ENCODE results near the gene XXYLT1. TPM values are rescaled to one million over a fixed set of nuclear protein-coding genes. Genes with fewer than 3 reads are reported as not detected.

Gene XXYLT1
- total RNA-seq, 3 donors from 2014 or later: 7.2 to 13.0 (median 10.8) TPM

DNA sequence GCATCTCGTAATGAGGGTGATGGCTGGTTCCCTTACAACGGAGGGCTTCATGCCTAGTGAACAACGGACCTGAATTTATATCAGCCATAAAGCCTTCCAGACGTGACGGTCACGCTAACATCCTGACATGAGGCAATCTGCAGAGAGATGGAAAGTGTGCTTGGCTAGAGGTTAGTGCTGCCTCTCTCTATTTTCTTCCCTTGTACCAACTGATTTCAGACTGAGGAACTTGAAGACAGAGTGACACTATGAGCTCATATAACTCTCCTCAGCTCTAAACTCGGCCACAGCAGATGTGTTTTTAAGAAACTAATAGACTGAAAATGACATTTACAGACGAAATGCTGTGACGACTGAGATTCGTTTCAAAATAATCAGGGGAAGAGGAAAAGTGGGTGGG, 122.4 kb downstream of the XXYLT1 start:
- intact Hi-C loops (cut with DNase I; ENCODE audit: low total_unique reads): no loop called here

GRCh38 chr3:195147649-195148080, 123.3 kb downstream of the XXYLT1 start:
- TF ChIP-seq POLR2AphosphoS5 (IDR thresholded peaks at IDR 0.05): peak in 1 of 3 donors; percentile 19
- TF ChIP-seq, protein P1, sequence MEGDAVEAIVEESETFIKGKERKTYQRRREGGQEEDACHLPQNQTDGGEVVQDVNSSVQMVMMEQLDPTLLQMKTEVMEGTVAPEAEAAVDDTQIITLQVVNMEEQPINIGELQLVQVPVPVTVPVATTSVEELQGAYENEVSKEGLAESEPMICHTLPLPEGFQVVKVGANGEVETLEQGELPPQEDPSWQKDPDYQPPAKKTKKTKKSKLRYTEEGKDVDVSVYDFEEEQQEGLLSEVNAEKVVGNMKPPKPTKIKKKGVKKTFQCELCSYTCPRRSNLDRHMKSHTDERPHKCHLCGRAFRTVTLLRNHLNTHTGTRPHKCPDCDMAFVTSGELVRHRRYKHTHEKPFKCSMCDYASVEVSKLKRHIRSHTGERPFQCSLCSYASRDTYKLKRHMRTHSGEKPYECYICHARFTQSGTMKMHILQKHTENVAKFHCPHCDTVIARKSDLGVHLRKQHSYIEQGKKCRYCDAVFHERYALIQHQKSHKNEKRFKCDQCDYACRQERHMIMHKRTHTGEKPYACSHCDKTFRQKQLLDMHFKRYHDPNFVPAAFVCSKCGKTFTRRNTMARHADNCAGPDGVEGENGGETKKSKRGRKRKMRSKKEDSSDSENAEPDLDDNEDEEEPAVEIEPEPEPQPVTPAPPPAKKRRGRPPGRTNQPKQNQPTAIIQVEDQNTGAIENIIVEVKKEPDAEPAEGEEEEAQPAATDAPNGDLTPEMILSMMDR (IDR thresholded peaks at IDR 0.05): no peak
- no peaks in the 10 kb centered on the region for H3K4me1 ChIP-seq
- no peaks in the 10 kb centered on the region for H3K9me3 ChIP-seq
- H3K36me3 ChIP-seq: no peaks in the 10 kb centered on the region
- DNase-seq (ENCODE audit: low spot score in 2 of 2): no peak
- peak overlapping the region in 1 of 3 donors; percentile 31 for H3K4me3 ChIP-seq
- H3K27me3 ChIP-seq: no peaks in the 10 kb centered on the region
- intact Hi-C loops (cut with DNase I; ENCODE audit: low total_unique reads): no loop called here
- H3K27ac ChIP-seq: peak overlapping the region in 1 of 2 donors; percentile 38

More for the DNA sequence above, 122.4 kb downstream of the XXYLT1 start:
- no peak for TF ChIP-seq POLR2A (IDR thresholded peaks at IDR 0.05)
- peak overlapping the region in 1 of 2 donors; percentile 38 for H3K27ac ChIP-seq
- no peak for DNase-seq (ENCODE audit: low spot score in 2 of 2)
- H3K4me3 ChIP-seq: no peak overlapping the region
- H3K36me3 ChIP-seq: no peaks in the 10 kb centered on the region
- H3K9me3 ChIP-seq: no peaks in the 10 kb centered on the region
- H3K27me3 ChIP-seq: no peaks in the 10 kb centered on the region
- no peaks in the 10 kb centered on the region for H3K4me1 ChIP-seq

DNA sequence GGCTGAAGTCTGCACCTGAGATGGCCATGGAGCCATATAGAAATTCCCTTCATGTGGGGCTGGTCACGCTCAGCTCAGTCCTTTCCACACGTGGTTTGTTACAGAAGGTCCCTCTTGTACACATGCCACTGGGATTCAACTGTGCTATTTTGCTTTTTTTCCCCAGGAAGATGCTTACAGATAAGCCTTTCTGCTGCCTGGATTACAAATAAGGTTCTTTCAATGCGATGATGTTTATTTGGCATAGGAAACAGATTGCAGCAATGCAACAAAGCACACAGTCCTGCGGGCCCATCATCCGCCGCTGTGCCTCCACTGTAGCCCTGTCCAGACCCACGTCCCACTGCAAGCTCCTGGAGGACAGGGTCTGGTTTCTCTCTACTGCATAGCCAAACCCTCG, 124.8 kb downstream of the XXYLT1 start:
- Histone ChIP-seq H3K27me3 (no peaks in the 10 kb centered on the region), H3K9me3 (no peaks in the 10 kb centered on the region), H3K4me3 (no peak overlapping the region), H3K36me3 (no peaks in the 10 kb centered on the region), H3K27ac (no peak overlapping the region), H3K4me1 (no peaks in the 10 kb centered on the region)
- intact Hi-C loops (cut with DNase I; ENCODE audit: low total_unique reads): no loop called here
- DNase-seq (ENCODE audit: low spot score in 2 of 2): no peak
- TF ChIP-seq, protein P1 (IDR thresholded peaks at IDR 0.05): no peak
- TF ChIP-seq POLR2A (IDR thresholded peaks at IDR 0.05) (no peak), POLR2AphosphoS5 (IDR thresholded peaks at IDR 0.05) (no peak)

- no peak overlapping the region for H3K4me3 ChIP-seq
- TF ChIP-seq POLR2A (IDR thresholded peaks at IDR 0.05): no peak
- TF ChIP-seq, protein P1 (IDR thresholded peaks at IDR 0.05): no peak
- TF ChIP-seq POLR2AphosphoS5 (IDR thresholded peaks at IDR 0.05): no peak
- H3K36me3 ChIP-seq: no peaks in the 10 kb centered on the region
- H3K9me3 ChIP-seq: no peaks in the 10 kb centered on the region
- no peaks in the 10 kb centered on the region for H3K4me1 ChIP-seq
- no peak for DNase-seq (ENCODE audit: low spot score in 2 of 2)
- intact Hi-C loops (cut with DNase I; ENCODE audit: low total_unique reads): no loop called here
- H3K27me3 ChIP-seq: no peaks in the 10 kb centered on the region
- H3K27ac ChIP-seq: no peak overlapping the region
These were observed 125.4 kb downstream of the XXYLT1 start for GRCh38 chr3:195145579-195145978.

DNA sequence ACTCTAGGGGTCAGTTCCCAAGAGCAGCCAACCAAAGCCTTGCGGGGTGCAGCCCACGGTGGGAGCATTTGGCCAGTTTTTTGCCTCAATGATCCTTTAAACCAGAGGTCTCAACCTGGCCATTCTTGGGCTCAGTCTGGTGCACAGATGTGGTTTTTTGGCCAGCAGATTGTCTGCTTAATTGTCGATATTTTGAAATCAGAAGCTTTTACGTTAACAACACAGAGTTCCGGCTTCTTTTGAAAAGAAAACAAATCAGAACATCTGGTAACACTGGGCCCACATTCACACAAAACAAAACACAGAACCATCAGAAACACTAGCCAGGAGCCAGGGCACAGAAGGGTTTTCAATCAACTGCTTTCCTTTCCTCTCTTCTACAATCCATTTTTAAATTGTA, 127.7 kb downstream of the XXYLT1 start:
- intact Hi-C loops (cut with DNase I; ENCODE audit: low total_unique reads): no loop called here
- TF ChIP-seq, protein P1 (IDR thresholded peaks at IDR 0.05): no peak
- no peak for TF ChIP-seq POLR2AphosphoS5 (IDR thresholded peaks at IDR 0.05)
- no peak for TF ChIP-seq POLR2A (IDR thresholded peaks at IDR 0.05)
- DNase-seq (ENCODE audit: low spot score in 2 of 2): no peak

DNA sequence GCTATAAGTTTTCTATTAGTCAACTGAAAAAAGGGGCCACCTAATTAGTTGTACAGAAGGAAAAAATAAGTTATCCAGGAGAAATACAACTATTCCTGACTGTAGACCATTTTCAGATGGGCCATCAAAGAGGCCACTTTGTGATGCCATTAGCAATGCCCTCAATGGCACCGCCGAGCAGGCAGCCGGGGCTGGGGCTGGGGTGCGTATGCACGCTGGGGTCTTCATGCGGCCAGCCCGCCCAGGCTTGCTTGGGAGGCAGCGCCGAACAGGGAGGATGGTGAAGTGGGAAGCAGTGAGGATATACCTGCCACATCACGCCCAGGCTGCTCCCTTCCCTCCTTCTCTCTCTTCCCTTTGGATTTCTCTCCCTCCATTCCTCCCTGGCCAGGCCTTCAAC, 128.4 kb downstream of the XXYLT1 start:
- intact Hi-C loops (cut with DNase I; ENCODE audit: low total_unique reads): no loop called here
- no peaks in the 10 kb centered on the region for H3K27me3 ChIP-seq
- peak overlapping the region in 1 of 2 donors; percentile 57 for H3K27ac ChIP-seq
- no peak for DNase-seq (ENCODE audit: low spot score in 2 of 2)
- H3K9me3 ChIP-seq: no peaks in the 10 kb centered on the region
- no peaks in the 10 kb centered on the region for H3K4me1 ChIP-seq
- TF ChIP-seq, protein P1 (IDR thresholded peaks at IDR 0.05): no peak
- TF ChIP-seq POLR2AphosphoS5 (IDR thresholded peaks at IDR 0.05): no peak
- TF ChIP-seq POLR2A (IDR thresholded peaks at IDR 0.05): no peak
- H3K4me3 ChIP-seq: no peak overlapping the region
- no peaks in the 10 kb centered on the region for H3K36me3 ChIP-seq

More for the DNA sequence above, 127.7 kb downstream of the XXYLT1 start:
- Histone ChIP-seq H3K36me3 (no peaks in the 10 kb centered on the region), H3K27me3 (no peaks in the 10 kb centered on the region), H3K9me3 (no peaks in the 10 kb centered on the region), H3K27ac (no peak overlapping the region), H3K4me1 (no peaks in the 10 kb centered on the region), H3K4me3 (no peak overlapping the region)
